Stimulated activated CD8-positive, alpha-beta memory T cell treated with anti-CD3 and anti-CD28 coated beads, Interleukin-15, amount 100 ng/mL, for 1 hour (primary cell): ENCODE data around the gene WNK4.
"Not testable (repeated sequence)": the region's sequence is repeated elsewhere in the genome, so short reads cannot be mapped to it uniquely, and the experiment has no call there.

Experiments used
- DNase-seq: peaks from one replicate; pipeline ENCODE4 v3.0.0-alpha.2; 2020; ENCODE audit warnings: low read depth

WNK4 gene

GRCh38 chr17:42779936-42780850, at the start of gene WNK4:
Gene WNK4, plus strand, starts transcription at chr17:42780610. Its CDS starts 89 bp downstream, at chr17:42780699.
- DNase-seq: no peak

- no peak for DNase-seq
Observed at GRCh38 chr17:42740699-42741098, 39.7 kb upstream of the WNK4 start.

GRCh38 chr17:42742916-42743315, 37.5 kb upstream of the WNK4 start:
- not testable (repeated sequence) for DNase-seq

- no peak for DNase-seq
Observed at GRCh38 chr17:42743595-42744282, 36.7 kb upstream of the WNK4 start.

GRCh38 chr17:42744283-42744805, 36.1 kb upstream of the WNK4 start:
- DNase-seq: peak; percentile 29

DNA sequence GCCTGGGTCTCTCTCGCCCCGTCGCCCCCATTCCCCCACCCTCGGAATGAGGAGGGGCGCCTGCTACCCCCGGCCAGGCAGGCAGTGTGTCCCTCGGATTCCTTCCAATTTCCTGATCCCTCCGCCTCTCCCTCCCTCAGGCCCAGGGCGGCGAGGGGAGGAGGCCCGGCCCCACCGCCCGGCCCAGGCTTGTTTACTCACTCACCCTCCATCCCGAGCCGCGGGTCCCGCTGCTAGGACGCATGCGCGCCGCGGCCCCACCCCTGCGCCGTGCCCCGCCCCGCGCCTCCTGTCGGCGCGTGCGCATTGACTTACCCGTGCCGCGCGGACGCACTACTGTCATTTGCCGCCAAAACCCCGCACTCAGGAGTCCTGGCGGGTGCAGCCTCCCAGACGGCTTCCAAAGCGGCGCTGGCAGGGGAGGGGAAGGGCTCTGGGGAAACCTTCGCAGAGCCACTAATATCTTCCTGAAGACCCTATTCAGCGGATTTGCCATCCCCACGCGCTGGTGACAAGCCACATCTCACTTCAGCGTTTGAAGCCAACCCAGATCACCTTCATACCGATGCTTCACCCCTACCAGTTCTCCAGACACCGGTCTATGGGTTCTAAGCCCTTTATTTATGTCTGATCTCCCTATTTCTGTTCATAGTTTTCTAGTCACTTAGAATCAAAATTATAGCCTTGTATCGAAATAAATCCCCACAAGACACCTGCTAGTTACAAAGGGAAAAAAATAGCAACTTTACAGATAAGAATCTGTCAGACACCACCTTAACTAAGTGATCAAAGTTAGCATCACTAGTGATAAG, 35.4 kb upstream of the WNK4 start, which contains the start of gene EZH1:
EZH1 (minus strand) TSS at position 235 of the 812 bp plus-strand sequence. CDS start 16,099 bp downstream, outside the sequence.
- peak; percentile 76 for DNase-seq

- DNase-seq: no peak
Observed at GRCh38 chr17:42748202-42748907, 32.1 kb upstream of the WNK4 start.

- DNase-seq: no peak
Observed at GRCh38 chr17:42748908-42749798, 31.3 kb upstream of the WNK4 start.

DNA sequence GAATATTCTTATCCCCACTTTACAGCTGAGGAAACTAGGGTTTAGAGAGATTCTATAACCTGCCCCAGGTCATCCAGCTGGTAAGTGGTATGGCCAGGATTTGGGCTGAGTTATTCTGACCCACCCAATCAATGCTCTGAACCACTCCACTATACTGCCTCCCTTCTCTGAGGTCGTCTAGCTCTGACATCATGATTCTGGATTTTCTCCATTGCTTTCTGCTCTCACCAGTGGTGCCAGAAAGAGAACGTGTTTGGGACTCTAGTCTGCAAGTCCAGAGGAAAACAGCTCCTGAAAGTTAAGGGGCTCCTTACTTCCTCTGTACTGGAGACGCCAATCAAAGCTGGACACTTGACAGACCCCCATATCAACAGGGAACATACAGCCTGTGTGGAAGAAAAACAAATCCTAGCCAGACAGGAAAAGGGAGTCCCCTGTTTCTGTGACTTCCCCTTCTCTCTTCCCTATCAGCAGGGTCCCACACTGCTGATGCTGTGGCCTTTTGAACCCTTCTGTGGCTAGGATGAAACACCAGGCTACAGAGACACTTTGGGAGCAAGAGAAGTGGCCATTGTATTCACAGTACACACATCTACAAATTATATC, 29.6 kb upstream of the WNK4 start:
- DNase-seq: no peak

DNA sequence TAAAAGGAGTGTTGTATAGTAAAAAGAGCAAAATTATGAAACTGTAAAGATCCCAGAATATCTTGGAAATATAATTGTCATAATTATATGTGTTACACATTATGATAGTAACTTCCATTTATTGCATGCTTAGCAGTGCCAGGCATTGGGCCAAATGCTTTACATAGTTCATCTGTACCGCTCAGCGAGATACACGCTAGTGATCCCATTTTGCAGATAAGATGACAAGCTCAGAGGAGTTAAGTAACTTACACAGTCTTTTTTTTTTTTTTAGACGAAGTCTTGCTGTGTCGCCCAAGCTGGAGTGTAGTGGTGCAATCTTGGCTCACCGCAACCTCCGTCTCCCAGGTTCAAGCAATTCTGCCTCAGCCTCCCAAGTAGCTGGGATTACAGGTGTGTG, 28.8 kb upstream of the WNK4 start:
- DNase-seq: no peak

DNA sequence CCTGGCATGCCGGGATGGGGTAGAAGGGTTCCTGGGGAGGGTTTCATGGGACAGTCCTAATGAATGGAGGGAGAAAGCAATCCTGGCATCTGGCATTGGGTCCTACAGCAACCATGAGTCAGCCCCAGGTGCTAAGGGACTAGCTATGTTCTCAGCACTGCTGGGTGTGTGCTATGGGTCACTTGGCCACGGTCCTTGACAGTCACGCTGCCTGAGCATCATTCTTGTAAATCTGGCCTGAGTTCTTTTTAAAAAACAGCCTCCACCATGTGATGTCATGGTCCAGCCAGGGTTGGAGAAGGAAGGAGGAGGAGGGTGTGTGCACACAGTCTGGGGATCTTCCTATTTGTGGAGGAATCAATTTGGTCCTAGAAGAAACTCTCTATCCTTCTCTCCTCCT, 25.6 kb upstream of the WNK4 start:
- no peak for DNase-seq

DNA sequence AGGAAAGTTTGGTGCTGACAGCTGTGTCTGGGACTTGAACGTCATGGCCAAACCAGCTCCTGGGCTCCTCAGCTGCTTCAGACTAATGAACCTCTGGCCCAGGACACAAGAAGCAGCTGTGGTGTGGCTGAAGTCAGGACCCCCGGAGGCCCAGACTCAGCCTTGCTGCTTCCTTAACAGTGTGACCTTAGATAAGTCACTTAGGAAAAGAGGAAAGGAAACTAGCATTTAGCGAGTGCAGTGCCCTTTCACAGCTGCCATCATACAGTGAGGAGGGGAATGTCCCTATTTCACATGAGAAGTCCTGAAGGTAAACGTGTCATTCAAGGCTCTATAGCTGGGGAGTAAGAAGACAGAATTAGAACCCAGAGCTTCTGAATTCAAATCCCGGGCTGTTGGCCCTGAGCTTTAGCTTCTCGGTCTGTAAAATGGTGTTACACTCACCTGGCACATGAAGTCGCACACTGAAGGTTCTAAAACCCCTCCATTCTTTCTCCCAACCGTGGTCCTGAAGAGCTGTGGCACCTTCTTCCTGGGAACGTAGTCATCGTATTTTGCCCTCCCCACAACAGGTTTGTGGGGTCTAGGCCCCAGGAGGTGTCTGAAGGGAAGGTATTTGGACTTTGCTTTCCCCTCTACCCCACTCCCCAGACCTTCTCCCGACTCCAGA, 20.3 kb upstream of the WNK4 start:
- no peak for DNase-seq

DNA sequence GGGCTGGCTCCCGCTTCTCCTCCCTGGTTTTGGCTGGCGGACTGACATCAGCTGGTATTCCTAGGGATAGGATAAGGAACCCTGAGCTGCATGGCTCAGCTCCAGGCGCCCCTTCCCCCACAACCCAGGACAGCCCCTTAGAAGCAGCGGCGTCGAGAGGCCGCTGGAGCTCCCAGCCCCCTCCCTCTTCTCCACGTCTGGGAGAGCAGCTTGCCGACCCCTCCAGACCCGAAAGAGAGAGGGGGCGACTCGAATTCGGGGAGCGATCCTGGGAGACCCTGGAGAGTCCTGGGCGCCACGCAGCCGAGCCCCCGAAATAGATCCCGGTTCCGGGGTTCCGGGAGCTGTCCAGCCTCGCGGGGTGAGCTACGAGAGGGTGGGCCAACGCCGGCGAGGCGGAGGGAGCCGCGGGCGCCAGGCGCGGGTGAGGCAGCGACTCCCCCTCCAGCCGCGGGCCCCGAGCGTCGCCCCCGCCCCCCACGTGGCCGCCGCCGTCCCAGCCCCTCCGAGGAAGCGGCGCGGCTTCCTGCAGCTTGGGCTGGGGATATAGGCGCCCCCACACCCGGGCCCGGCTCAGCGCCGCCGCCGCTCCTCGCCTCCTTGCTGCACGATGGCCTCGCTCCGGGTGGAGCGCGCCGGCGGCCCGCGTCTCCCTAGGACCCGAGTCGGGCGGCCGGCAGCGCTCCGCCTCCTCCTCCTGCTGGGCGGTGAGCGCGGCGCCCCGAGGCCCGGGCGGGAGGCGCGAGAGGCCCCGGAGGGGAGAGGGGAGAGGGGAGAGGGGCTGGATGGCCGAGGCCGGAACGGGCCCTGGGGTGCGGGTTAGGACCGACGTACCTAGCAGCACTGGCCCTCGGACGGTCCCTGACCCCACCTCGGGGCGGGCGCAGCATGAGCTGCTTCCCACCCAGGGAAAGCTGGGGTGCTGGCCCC, 19.5 kb upstream of the WNK4 start, which contains the start of gene RAMP2:
RAMP2 (plus strand) TSS at position 576 of the 930 bp plus-strand sequence; CDS start at position 611, 35 bp downstream.
- DNase-seq: no peak

- no peak for DNase-seq
Observed at GRCh38 chr17:42761638-42762037, 18.8 kb upstream of the WNK4 start.

DNA sequence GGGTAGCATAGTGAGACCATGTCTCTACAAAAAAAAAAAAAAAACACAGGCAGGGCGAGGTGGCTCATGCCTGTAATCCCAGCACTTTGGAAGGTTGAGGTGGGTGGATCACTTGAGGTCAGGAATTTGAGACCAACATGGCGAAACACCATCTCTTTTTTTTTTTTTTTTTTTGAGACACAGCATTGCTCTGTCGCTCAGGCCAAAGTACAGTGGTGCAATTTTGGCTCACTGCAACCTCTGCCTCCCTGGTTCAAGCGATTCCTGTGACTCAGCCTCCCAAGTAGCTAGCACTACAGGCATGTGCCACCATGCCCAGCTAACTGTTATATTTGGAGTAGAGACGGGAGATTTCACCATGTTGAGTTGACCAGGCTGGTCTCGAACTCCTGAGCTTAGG, 14.3 kb upstream of the WNK4 start:
- no peak for DNase-seq

DNA sequence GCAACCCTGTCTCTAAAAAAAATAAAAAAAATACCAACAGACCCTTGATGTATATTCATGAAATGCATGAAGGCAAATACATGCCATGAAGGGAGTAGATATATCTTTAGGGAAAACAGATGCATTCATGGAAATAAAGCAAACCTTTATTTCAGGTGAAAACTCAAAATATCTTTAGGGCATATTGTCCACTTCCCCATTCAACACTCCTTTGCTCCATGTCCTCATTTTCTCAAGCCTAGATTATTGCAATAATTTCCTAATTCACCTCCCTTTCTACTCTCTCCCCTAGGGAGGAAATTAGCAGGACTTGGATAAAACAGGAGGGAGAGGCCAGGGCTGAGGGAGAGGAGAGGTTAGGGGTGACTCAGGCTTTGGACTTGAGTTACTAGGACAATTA, 12.9 kb upstream of the WNK4 start:
- no peak for DNase-seq

GRCh38 chr17:42768006-42768405, 12.4 kb upstream of the WNK4 start:
- DNase-seq: not testable (repeated sequence)

DNA sequence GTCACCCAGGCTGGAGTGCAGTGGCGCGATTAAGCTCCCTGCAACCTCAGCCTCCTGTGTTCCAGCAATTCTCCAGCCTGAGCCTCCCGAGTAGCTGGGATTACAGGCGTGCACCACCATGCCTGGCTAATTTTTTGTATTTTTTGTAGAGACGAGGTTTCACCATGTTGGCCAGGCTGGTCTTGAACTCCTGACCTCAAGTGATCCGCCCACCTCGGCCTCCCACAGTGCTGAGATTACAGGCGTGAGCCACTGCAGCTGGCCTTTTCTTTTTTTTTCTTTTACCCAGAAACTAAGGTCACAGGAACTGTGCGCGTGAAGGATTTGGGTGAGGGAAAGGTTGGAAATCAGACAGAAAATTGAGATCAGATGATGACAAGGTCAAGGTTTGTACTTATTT, 10.4 kb upstream of the WNK4 start:
- DNase-seq: not testable (repeated sequence)
